Fibroblast of villous mesenchyme (primary cell): ENCODE results near the gene ENTR1. TPM values are rescaled to one million over a fixed set of nuclear protein-coding genes. Genes with fewer than 3 reads are reported as not detected.
A peak's percentile ranks its signal among the peaks of the same experiment; 100 is the strongest.

Experiments used
- DNase-seq: peaks from one replicate; pipeline ENCODE4 v3.0.0-alpha.2; 2010; ENCODE audit warnings: low read depth
- H3K4me3 ChIP-seq: 2 replicates; pipeline ENCODE4 v1.5.1; 2011; ENCODE audit warnings: low read depth, mild to moderate bottlenecking, low read length
- total RNA-seq: library from RNA; depleted of rRNA; stranded (reverse); fragments of >200 nt; gene quantifications from 2 replicates; pipeline ENCODE4 v1.2.3, GENCODE V29; 2012
- TF ChIP-seq, protein P1 (sequence below): IDR thresholded peaks from 2 replicates; pipeline ENCODE4 v1.5.1; 2012; ENCODE audit warnings: low read depth, mild to moderate bottlenecking, low read length; ENCODE audit not compliant: insufficient read depth

ENTR1 gene
- total RNA-seq, 1 donor, result 34.5 TPM

DNA sequence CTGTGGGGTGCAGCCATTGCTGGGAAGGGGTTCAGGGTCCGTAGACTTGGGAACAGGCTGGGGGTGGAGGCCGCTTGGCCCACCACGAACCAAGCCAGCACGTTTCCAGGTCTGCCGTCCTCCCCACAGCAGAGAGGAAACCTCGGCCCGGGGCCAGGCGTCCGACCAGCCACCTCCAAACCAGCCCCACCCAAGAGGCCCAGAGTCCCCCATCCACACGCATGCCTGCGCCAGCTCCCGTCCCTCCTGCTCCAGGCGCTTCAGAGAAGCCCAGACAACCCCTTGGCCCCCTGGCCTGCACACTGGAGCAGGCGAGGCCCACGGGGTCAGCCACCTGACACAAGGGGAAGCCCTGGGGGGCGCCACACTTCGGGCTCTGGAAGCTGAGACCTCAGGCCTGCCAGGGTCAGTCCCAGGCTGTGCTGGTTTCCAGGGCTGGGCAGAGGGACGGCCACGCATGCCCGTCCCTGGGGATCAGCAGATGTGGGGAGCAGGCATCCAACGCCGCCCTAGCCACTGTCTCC lies 53.1 kb downstream of the ENTR1 start:
- no peak overlapping the region for H3K4me3 ChIP-seq
- TF ChIP-seq, protein P1, sequence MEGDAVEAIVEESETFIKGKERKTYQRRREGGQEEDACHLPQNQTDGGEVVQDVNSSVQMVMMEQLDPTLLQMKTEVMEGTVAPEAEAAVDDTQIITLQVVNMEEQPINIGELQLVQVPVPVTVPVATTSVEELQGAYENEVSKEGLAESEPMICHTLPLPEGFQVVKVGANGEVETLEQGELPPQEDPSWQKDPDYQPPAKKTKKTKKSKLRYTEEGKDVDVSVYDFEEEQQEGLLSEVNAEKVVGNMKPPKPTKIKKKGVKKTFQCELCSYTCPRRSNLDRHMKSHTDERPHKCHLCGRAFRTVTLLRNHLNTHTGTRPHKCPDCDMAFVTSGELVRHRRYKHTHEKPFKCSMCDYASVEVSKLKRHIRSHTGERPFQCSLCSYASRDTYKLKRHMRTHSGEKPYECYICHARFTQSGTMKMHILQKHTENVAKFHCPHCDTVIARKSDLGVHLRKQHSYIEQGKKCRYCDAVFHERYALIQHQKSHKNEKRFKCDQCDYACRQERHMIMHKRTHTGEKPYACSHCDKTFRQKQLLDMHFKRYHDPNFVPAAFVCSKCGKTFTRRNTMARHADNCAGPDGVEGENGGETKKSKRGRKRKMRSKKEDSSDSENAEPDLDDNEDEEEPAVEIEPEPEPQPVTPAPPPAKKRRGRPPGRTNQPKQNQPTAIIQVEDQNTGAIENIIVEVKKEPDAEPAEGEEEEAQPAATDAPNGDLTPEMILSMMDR, result no peak
- no peak for DNase-seq

DNA sequence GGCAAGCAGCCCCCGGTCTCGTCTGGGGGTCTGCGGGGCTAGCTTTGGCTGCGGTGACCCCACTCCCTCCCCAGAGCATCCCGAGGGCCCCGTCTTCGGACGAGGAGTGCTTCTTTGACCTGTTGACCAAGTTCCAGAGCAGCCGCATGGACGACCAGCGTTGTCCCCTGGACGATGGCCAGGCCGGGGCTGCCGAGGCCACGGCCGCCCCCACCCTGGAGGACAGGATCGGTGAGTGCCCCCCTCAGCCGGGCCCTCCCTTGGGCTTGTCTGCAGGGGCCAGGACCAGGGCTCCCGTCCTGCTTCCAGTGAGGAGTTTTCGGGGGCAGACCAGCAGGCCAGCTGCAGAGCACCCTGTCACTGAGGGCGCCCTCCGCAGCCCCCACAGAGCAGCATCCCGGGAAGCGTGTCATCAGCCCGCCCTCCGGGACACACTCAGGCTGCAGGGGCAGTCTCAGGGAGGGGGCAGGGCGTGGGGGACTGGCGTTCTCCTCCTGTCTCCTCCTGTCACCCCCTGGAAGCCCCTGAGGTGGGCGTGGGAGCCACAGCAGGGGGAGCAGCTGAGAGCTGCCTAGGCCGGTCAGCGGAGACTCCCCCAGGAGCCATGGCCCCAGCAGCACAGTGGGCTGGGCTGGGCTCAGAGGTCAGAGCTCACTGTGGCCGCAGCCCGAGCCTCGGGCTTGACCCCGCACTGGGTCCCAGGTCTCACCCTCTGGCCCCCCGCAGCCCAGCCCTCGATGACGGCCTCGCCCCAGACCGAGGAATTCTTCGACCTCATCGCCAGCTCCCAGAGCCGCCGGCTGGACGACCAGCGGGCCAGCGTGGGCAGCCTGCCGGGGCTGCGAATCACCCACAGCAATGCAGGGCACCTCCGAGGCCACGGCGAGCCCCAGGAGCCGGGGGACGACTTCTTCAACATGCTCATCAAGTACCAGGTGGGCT lies 54.5 kb downstream of the ENTR1 start:
- DNase-seq, result no peak
- peak overlapping the region; percentile 12 for H3K4me3 ChIP-seq
- TF ChIP-seq, protein P1, result no peak

DNA sequence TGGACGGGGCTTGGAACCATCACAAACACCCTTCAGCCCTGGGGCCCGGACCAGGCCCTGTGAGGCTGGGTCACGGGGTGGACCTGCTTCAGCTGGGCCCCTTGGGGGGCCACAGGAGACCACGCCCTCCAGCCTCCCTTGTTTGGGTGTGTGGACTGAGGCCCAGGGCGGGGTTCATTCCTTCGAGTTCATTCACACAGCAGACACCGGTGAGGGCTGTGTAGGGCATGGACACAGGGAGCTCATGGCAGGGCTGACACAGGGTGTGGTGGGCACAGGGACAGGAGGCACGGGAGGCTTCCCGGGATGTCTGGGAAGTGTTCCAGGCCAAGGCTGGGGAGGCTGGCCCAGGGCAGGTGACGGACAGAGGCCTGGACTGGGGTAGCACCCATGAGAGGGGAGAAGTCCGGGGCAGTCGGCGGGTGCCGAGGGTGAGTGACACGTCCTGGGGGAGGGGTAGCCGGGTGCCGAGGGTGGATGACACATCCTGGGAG lies 55.8 kb downstream of the ENTR1 start:
- DNase-seq, result peak; percentile 54
- H3K4me3 ChIP-seq, result peak overlapping the region; percentile 30
- TF ChIP-seq, protein P1, result no peak

DNA sequence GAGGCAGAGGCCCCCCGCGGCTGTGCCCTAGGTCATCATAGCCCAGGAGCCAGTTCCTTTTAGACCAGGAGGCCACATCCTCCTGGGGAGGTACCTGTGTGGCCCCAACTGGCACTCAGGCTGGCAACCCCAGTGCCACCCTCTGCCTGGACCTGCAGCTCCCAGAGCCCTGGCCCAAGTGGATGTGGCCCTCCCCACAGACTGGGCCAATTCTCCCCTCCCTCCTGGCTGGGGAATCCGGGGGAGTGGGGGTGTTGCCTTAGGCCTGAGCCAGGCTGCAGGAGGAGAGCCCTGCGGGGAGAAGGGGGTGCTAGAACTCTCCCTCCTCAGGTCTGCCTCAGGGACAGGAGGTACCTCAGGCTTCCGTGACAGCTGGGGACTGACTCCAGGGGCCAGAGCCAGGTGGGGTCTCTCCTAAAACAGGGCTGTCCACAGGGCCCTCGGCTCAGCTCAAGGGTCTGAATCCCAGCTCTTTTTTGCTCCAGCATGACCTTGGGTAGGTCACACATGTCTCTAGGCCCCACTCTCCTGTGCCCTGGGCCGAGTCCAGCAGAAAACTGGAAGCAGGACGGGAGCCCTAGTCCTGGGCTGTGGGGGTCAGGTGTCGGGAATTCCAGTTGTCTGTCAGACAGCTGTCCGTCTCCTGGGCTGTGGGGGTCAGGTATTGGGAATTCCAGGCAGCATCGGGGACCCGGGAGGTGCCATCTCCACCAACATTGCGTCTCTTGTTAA lies 56.5 kb downstream of the ENTR1 start:
- no peak overlapping the region for H3K4me3 ChIP-seq
- DNase-seq, result no peak
- TF ChIP-seq, protein P1, result no peak

DNA sequence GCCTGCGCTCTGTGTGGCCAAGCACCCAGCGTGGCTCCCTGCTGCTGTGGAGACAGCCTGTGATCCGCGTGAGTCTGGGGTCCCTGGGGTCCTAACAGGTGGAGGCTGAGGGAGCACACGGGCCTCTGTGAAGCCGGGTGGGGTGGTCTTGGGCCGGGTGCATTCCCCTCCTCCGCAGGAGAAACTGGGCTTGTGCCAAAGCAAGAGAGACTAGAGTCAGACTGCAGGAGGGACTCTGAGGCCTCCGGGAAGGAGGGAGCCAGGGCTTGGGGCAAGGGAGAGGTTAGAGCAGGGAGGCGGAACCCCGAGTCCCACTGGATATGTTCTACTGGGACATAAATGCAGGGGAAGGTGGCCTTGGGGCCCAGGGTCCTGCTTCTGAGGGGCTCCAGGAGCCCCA lies 57.3 kb downstream of the ENTR1 start:
- H3K4me3 ChIP-seq, result no peak overlapping the region
- TF ChIP-seq, protein P1, result no peak
- no peak for DNase-seq

DNA sequence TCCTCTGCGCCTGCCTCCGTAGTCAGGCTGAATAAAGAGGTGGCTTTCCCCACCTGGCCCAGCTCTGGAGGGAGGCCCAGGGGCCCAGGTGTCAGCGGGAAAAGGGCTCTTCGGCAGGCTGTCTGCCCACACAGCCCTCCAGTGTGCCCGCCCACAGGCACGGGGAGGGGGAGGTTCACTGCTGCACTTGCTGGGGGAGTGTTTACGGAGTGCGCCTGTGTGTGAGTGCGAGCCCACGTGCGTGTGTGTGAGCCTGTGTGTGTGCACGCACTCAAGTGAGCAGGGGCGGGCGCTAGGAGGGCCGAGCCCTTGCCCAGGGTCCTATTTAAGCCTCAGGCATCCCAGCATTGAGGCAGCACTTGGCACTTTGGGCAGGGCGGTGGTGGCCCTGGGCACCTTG lies 57.7 kb downstream of the ENTR1 start:
- H3K4me3 ChIP-seq, result no peak overlapping the region
- TF ChIP-seq, protein P1, result no peak
- DNase-seq, result no peak

Other genes starting within 250 kb of the ENTR1 start
- not detected in 2 replicates for gene LHX3, start 205.5 kb downstream of the ENTR1 start, total RNA-seq
- gene QSOX2, start 164.8 kb downstream of the ENTR1 start, total RNA-seq, result 11.3 and 15.1 TPM in 2 replicates
- gene CCDC187, start 106.5 kb downstream of the ENTR1 start, total RNA-seq, result under 0.01 TPM in 2 replicates
- gene GPSM1, start 83.1 kb downstream of the ENTR1 start, total RNA-seq, result 54.8 and 72.5 TPM in 2 replicates
- 8.2 and 17.4 TPM in 2 replicates for gene DNLZ, start 46.9 kb downstream of the ENTR1 start, total RNA-seq
- 14.7 and 20.0 TPM in 2 replicates for gene CARD9, start 36.9 kb downstream of the ENTR1 start, total RNA-seq
- gene SNAPC4, start 10.4 kb downstream of the ENTR1 start, total RNA-seq, result 9.0 and 11.7 TPM in 2 replicates
- 45.1 and 48.8 TPM in 2 replicates for gene PMPCA, start within 50 bp of the ENTR1 start, total RNA-seq
- gene INPP5E, start 29.2 kb upstream of the ENTR1 start, total RNA-seq, result 8.2 and 9.3 TPM in 2 replicates
- 40.3 and 43.2 TPM in 2 replicates for gene SEC16A, start 72.4 kb upstream of the ENTR1 start, total RNA-seq
- 22.5 and 36.7 TPM in 2 replicates for gene NOTCH1, start 135.4 kb upstream of the ENTR1 start, total RNA-seq